Fibroblast of lung (primary cell): ENCODE results near the gene STXBP6. TPM values are rescaled to one million over a fixed set of nuclear protein-coding genes. Genes with fewer than 3 reads are reported as not detected.

Experiments used
- DNase-seq, 2 donors: peaks; one replicate each; pipeline versions ENCODE4 v3.0.0 to v3.0.0-alpha.2; 2010; ENCODE audit warnings: low read depth in 2 of 2
- H2AFZ ChIP-seq: 2 replicates; pipeline ENCODE4 v1.5.1; 2012; ENCODE audit warnings: low read length, control low read depth, inconsistent platforms
- H3K27ac ChIP-seq: 2 replicates; pipeline ENCODE4 v1.5.1; 2011; ENCODE audit warnings: low read length, control low read depth; ENCODE audit not compliant: insufficient read depth
- H3K27me3 ChIP-seq: 2 replicates; pipeline ENCODE4 v1.5.1; 2011; ENCODE audit warnings: mild to moderate bottlenecking, low read length; ENCODE audit not compliant: control insufficient read depth, insufficient read depth
- H3K36me3 ChIP-seq: 2 replicates; pipeline ENCODE4 v1.5.1; 2011; ENCODE audit warnings: low read length; ENCODE audit not compliant: control insufficient read depth, insufficient read depth
- H3K4me1 ChIP-seq: 2 replicates; pipeline ENCODE4 v1.5.1; 2011; ENCODE audit warnings: low read length; ENCODE audit not compliant: control insufficient read depth, insufficient read depth; ENCODE audit errors: extremely low read depth
- H3K4me2 ChIP-seq: 2 replicates; pipeline ENCODE4 v1.5.1; 2011; ENCODE audit warnings: low read length, control low read depth; ENCODE audit not compliant: insufficient read depth; ENCODE audit errors: extremely low read depth
- H3K4me3 ChIP-seq, 4 experiments: fragments of 200-600 bp in 1 of 4; sonication (generic) in 1 of 4; replicated peaks in 1 of 4; 2 replicates each; pipeline ENCODE4 v1.5.1; 2011 to 2016; ENCODE audit warnings: low read length in 4 of 4, low read depth in 3 of 4, mild to moderate bottlenecking in 3 of 4, control low read depth in 2 of 4, inconsistent platforms in 1 of 4, mixed read lengths in 1 of 4; ENCODE audit not compliant: insufficient read depth in 1 of 4; ENCODE audit errors: control extremely low read depth in 1 of 4
- H3K79me2 ChIP-seq: 2 replicates; pipeline ENCODE4 v1.5.1; 2012; ENCODE audit warnings: mild to moderate bottlenecking, low read length, inconsistent platforms; ENCODE audit not compliant: control insufficient read depth, insufficient read depth
- H3K9ac ChIP-seq: 2 replicates; pipeline ENCODE4 v1.5.1; 2011; ENCODE audit warnings: mild to moderate bottlenecking, low read length, control low read depth; ENCODE audit not compliant: insufficient read depth
- H3K9me3 ChIP-seq: 2 replicates; pipeline ENCODE4 v1.5.1; 2012; ENCODE audit warnings: low read depth, low read length; ENCODE audit not compliant: control insufficient read depth, insufficient read depth
- H4K20me1 ChIP-seq: 2 replicates; pipeline ENCODE4 v1.5.1; 2011; ENCODE audit warnings: low read length; ENCODE audit not compliant: control insufficient read depth, insufficient read depth; ENCODE audit errors: extremely low read depth
- EZH2 ChIP-seq: IDR thresholded peaks from 2 replicates; pipeline ENCODE4 v1.5.1; 2012; ENCODE audit warnings: low read length, control low read depth, mild to moderate bottlenecking; ENCODE audit errors: missing control alignments
- polyA plus RNA-seq, 2 donors: library from polyadenylated mRNA; depleted of rRNA in 1 of 2; stranded (reverse) in 1 of 2; unstranded in 1 of 2; fragments of >200 nt; gene quantifications; 2 replicates each; pipeline ENCODE4 v1.2.1, GENCODE V29; 2011 to 2012; ENCODE audit warnings: missing spikeins in 1 of 2
- total RNA-seq: library from RNA; depleted of rRNA; stranded (reverse); fragments of >200 nt; gene quantifications from 2 replicates; pipeline ENCODE4 v1.2.1, GENCODE V29; 2014
- TF ChIP-seq, protein P1 (sequence below), 2 donors: IDR thresholded peaks in 1 of 2; conservative IDR thresholded peaks in 1 of 2; 1 replicate in 1 of 2; 2 replicates in 1 of 2; pipeline ENCODE4 v1.5.1; 2011 to 2012; ENCODE audit warnings: low read length in 2 of 2, control low read depth in 1 of 2, inconsistent platforms in 1 of 2, low read depth in 1 of 2, mild to moderate bottlenecking in 1 of 2

STXBP6 gene
- total and polyA plus RNA-seq, 2 donors (not counting 1 experiment from before 2014, with no cell fraction given), result 4.5 to 17.8 TPM

DNA sequence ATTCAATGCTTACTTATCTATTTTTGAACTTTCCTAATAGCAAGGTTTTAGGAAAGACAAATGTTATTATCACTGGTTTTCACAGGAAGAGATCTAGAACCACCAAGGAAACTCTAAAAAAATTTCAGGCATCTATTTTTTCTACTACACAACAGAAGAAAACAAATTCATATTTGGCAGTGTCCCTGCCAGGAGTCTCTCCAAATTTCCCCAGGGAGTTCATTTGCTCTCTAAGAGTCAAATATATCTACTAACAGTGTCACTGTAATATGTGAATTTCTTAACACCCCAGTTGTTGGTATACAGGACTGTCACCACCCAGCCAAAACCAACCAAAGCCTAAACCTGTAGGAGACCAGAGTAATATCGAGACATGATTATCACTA, 83.4 kb downstream of the STXBP6 start:
- no peak overlapping the region for H3K4me3 ChIP-seq
- H3K9ac ChIP-seq, result no peak overlapping the region
- no peaks in the 10 kb centered on the region for H3K79me2 ChIP-seq

DNA sequence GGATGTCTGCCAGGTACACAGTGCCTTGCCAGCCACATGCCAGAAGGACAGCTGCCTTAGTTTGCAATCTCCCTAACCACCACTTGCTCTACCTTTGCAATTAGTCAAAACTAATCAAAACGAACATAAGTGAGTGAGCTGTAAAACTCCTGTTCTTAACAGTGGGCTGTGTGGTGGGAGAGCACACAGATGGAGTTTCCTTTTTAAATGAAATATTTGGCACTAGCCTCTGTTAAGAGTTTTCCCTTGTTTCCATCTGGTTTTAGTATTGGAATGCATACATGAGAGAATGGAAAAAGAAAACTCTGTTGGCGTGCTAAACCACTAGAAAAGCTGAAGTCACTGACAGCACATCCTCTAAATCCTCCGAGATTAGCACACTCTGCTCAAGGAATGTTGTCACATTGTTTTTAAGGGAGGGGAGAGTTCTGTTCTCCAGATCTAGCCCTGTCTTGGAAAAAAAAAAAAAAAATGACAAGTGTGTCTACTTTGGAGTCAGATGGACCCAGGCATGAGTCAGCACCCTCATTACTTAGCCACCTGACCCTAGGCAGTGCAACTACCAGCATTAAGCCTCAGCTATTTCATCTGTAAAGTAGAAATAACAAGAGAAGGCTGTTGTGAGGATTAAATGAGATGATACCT, 83.9 kb downstream of the STXBP6 start:
- Histone ChIP-seq H3K4me2 (peak overlapping the region; percentile 48), H3K4me1 (no peaks in the 10 kb centered on the region), H2AFZ (no peak overlapping the region), H3K27ac (peak overlapping the region; percentile 6), H4K20me1 (no peaks in the 10 kb centered on the region), H3K36me3 (no peaks in the 10 kb centered on the region), H3K4me3 (peak overlapping the region in 1 of 4 experiments; percentile 5), H3K27me3 (no peaks in the 10 kb centered on the region), H3K9ac (no peak overlapping the region), H3K79me2 (no peaks in the 10 kb centered on the region), H3K9me3 (no peaks in the 10 kb centered on the region)
- TF ChIP-seq, protein P1, sequence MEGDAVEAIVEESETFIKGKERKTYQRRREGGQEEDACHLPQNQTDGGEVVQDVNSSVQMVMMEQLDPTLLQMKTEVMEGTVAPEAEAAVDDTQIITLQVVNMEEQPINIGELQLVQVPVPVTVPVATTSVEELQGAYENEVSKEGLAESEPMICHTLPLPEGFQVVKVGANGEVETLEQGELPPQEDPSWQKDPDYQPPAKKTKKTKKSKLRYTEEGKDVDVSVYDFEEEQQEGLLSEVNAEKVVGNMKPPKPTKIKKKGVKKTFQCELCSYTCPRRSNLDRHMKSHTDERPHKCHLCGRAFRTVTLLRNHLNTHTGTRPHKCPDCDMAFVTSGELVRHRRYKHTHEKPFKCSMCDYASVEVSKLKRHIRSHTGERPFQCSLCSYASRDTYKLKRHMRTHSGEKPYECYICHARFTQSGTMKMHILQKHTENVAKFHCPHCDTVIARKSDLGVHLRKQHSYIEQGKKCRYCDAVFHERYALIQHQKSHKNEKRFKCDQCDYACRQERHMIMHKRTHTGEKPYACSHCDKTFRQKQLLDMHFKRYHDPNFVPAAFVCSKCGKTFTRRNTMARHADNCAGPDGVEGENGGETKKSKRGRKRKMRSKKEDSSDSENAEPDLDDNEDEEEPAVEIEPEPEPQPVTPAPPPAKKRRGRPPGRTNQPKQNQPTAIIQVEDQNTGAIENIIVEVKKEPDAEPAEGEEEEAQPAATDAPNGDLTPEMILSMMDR (conservative IDR thresholded peaks at IDR 0.05 in 1 of 2, IDR thresholded peaks at IDR 0.05 in 1 of 2; ENCODE audit: low read depth in 1 of 2, low read length in 2 of 2), result no peak
- TF ChIP-seq EZH2, result no peak
- DNase-seq, result peak; percentile 85 to 95

More for the DNA sequence above, 83.4 kb downstream of the STXBP6 start:
- TF ChIP-seq, protein P1 (conservative IDR thresholded peaks at IDR 0.05 in 1 of 2, IDR thresholded peaks at IDR 0.05 in 1 of 2; ENCODE audit: low read depth in 1 of 2, low read length in 2 of 2), result no peak
- no peak for TF ChIP-seq EZH2
- H3K4me1 ChIP-seq, result no peaks in the 10 kb centered on the region
- no peaks in the 10 kb centered on the region for H3K9me3 ChIP-seq
- H3K27me3 ChIP-seq, result no peaks in the 10 kb centered on the region
- H4K20me1 ChIP-seq, result no peaks in the 10 kb centered on the region
- H2AFZ ChIP-seq, result no peak overlapping the region
- DNase-seq, result no peak
- no peak overlapping the region for H3K27ac ChIP-seq
- peak overlapping the region; percentile 4 for H3K4me2 ChIP-seq
- no peaks in the 10 kb centered on the region for H3K36me3 ChIP-seq

DNA sequence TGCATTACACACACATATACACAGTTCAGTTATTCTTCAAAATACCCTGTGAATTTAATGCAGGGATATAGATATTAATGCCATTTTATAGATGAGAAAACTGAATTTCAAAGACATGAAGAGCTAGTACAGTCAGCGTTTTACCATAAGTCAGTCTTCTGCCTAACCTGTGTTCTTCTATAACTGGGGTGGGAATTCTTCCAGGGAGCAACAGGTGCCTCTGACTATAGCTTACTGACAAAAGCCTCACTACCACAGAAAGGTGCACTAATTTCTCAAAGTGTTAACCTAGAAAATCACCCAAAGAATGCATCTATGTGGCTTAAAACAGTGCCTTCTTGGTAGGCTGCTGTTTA, 84.4 kb downstream of the STXBP6 start:
- Histone ChIP-seq H3K4me1 (no peaks in the 10 kb centered on the region), H3K9me3 (no peaks in the 10 kb centered on the region), H3K4me3 (peak overlapping the region in 1 of 4 experiments; percentile 5), H3K27ac (peak overlapping the region; percentile 6), H2AFZ (no peak overlapping the region), H3K79me2 (no peaks in the 10 kb centered on the region), H4K20me1 (no peaks in the 10 kb centered on the region), H3K27me3 (no peaks in the 10 kb centered on the region), H3K9ac (no peak overlapping the region), H3K36me3 (no peaks in the 10 kb centered on the region), H3K4me2 (peak overlapping the region; percentile 48)
- DNase-seq, result no peak
- TF ChIP-seq EZH2, result no peak
